SU-DHL-6 (cell line): ENCODE measurements around the gene KIR3DL2.
"Not testable (repeated sequence)": the region's sequence is repeated elsewhere in the genome, so short reads cannot be mapped to it uniquely, and the experiment has no call there.

Experiments
- H2AFZ ChIP-seq: fragments of 200-600 bp; sonication (generic); 2 replicates; pipeline ENCODE4 v1.6.1; 2014; ENCODE audit warnings: low read depth, mild to moderate bottlenecking, moderate library complexity, mixed read lengths, antibody characterized with exemption, low read length; ENCODE audit not compliant: severe bottlenecking
- H3F3A ChIP-seq: fragments of 200-600 bp; shearing (Covaris generic); 2 replicates; pipeline ENCODE4 v1.6.0; 2016; ENCODE audit warnings: antibody characterized with exemption, mild to moderate bottlenecking; ENCODE audit not compliant: insufficient read depth
- H3K27ac ChIP-seq: fragments of 200-600 bp; sonication (generic); 2 replicates; pipeline ENCODE4 v1.5.1; 2016; ENCODE audit warnings: low read depth, mild to moderate bottlenecking, low read length, moderate library complexity, mixed read lengths
- H3K27me3 ChIP-seq: fragments of 200-600 bp; sonication (generic), shearing (Covaris generic); 2 replicates; pipeline ENCODE4 v1.6.0; 2014; ENCODE audit warnings: mild to moderate bottlenecking, low read length
- H3K36me3 ChIP-seq: fragments of 200-600 bp; sonication (generic); 2 replicates; pipeline ENCODE4 v1.6.1; 2014; ENCODE audit warnings: mild to moderate bottlenecking, low read length, mixed read lengths
- H3K4me2 ChIP-seq: fragments of 300-600, 200-600 bp; shearing (Covaris generic), sonication (generic); 2 replicates; pipeline ENCODE4 v1.6.0; 2014; ENCODE audit warnings: low read length, low read depth, mild to moderate bottlenecking; ENCODE audit not compliant: poor library complexity, severe bottlenecking
- H3K4me3 ChIP-seq: fragments of 200-600 bp; sonication (generic); 2 replicates; pipeline ENCODE4 v1.5.1; 2014; ENCODE audit warnings: antibody characterized with exemption, low read length, mild to moderate bottlenecking, mixed read lengths; ENCODE audit not compliant: insufficient read depth, poor library complexity, severe bottlenecking
- H3K79me2 ChIP-seq: fragments of 200-600 bp; sonication (generic); 2 replicates; pipeline ENCODE4 v1.6.1; 2014; ENCODE audit warnings: mild to moderate bottlenecking, low read length, moderate library complexity; ENCODE audit not compliant: insufficient read depth
- H3K9ac ChIP-seq: fragments of 200-600 bp; sonication (generic); 2 replicates; pipeline ENCODE4 v1.7.0; 2014; ENCODE audit warnings: mild to moderate bottlenecking, low read length
- H3K9me2 ChIP-seq: fragments of 200-600 bp; sonication (generic); replicated peaks from 2 replicates; pipeline ENCODE4 v1.6.1; 2014; ENCODE audit warnings: low read length; ENCODE audit not compliant: insufficient read depth
- H3K9me3 ChIP-seq: fragments of 200-600 bp; sonication (generic); 2 replicates; pipeline ENCODE4 v1.6.1; 2014; ENCODE audit warnings: low read length, mixed read lengths; ENCODE audit not compliant: insufficient read depth
- H4K20me1 ChIP-seq: fragments of 200-600 bp; sonication (generic); 2 replicates; pipeline ENCODE4 v1.6.1; 2014; ENCODE audit warnings: low read depth, mild to moderate bottlenecking, antibody characterized with exemption, low read length, moderate library complexity, mixed read lengths
- EZH2phosphoT487 ChIP-seq: fragments of 200-600 bp; sonication (generic), shearing (Covaris generic); conservative IDR thresholded peaks from 2 replicates; pipeline ENCODE4 v1.6.1; 2018; ENCODE audit warnings: mild to moderate bottlenecking, antibody characterized with exemption, low read length, moderate library complexity, mixed read lengths
- TF ChIP-seq, protein P1 (sequence below): fragments of 200-600 bp; sonication (generic); IDR thresholded peaks from one replicate; pipeline ENCODE4 v1.5.1; 2017; ENCODE audit warnings: antibody characterized with exemption, mild to moderate bottlenecking, low read length, moderate library complexity; ENCODE audit not compliant: insufficient read depth, poor library complexity, severe bottlenecking

Gene KIR3DL2

GRCh38 chr19:54888239-54888638 is 38.0 kb downstream of the KIR3DL2 start:
- Histone ChIP-seq H3K36me3 (no peaks in the 10 kb centered on the region), H3K4me2 (no peak overlapping the region), H3K27ac (no peak overlapping the region), H3K9ac (no peak overlapping the region), H3K27me3 (no peaks in the 10 kb centered on the region), H3K9me2 (no peaks in the 10 kb centered on the region), H3K9me3 (no peaks in the 10 kb centered on the region), H3F3A (no peaks in the 10 kb centered on the region), H3K4me3 (no peak overlapping the region), H3K79me2 (no peaks in the 10 kb centered on the region), H4K20me1 (no peaks in the 10 kb centered on the region), H2AFZ (no peak overlapping the region)
- no peak for TF ChIP-seq EZH2phosphoT487
- TF ChIP-seq, protein P1, sequence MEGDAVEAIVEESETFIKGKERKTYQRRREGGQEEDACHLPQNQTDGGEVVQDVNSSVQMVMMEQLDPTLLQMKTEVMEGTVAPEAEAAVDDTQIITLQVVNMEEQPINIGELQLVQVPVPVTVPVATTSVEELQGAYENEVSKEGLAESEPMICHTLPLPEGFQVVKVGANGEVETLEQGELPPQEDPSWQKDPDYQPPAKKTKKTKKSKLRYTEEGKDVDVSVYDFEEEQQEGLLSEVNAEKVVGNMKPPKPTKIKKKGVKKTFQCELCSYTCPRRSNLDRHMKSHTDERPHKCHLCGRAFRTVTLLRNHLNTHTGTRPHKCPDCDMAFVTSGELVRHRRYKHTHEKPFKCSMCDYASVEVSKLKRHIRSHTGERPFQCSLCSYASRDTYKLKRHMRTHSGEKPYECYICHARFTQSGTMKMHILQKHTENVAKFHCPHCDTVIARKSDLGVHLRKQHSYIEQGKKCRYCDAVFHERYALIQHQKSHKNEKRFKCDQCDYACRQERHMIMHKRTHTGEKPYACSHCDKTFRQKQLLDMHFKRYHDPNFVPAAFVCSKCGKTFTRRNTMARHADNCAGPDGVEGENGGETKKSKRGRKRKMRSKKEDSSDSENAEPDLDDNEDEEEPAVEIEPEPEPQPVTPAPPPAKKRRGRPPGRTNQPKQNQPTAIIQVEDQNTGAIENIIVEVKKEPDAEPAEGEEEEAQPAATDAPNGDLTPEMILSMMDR, result no peak

DNA sequence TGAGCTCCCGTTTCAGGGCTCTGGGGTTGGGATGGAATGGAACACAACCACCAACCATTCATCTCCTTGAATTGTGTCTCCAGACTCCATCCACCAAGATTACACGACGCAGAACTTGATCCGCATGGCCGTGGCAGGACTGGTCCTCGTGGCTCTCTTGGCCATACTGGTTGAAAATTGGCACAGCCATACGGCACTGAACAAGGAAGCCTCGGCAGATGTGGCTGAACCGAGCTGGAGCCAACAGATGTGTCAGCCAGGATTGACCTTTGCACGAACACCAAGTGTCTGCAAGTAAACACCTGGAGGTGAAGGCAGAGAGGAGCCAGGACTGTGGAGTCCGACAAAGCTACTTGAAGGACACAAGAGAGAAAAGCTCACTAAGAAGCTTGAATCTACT is 39.3 kb downstream of the KIR3DL2 start:
- no peaks in the 10 kb centered on the region for H3F3A ChIP-seq
- H3K27me3 ChIP-seq, result no peaks in the 10 kb centered on the region
- no peak overlapping the region for H3K4me2 ChIP-seq

DNA sequence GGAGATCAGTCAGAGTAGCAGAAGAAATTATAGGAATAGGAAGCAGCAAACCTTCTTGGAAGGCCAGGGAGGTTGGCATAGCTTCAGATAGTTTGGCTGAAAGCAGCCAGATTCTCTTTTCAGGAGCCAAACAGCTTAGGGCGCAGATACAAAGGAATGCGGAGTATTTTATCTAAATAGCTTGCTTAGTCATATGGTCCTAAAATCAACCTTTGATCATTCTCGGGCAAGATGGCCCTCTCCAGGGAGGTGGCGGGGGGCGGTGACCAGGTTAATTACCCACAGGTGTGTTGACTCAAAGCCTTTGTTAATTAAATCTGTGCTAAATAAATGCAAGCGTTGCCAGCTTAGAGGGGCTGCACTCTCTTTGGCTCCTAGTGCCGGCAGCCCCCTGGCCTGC is 43.2 kb downstream of the KIR3DL2 start:
- Histone ChIP-seq H4K20me1 (no peaks in the 10 kb centered on the region), H3F3A (no peaks in the 10 kb centered on the region), H2AFZ (no peak overlapping the region), H3K4me3 (no peak overlapping the region), H3K36me3 (no peaks in the 10 kb centered on the region), H3K9ac (no peak overlapping the region), H3K9me2 (no peaks in the 10 kb centered on the region), H3K27me3 (no peaks in the 10 kb centered on the region), H3K79me2 (no peaks in the 10 kb centered on the region), H3K9me3 (no peaks in the 10 kb centered on the region), H3K27ac (no peak overlapping the region), H3K4me2 (no peak overlapping the region)
- no peak for TF ChIP-seq EZH2phosphoT487
- TF ChIP-seq, protein P1, result no peak

More for the DNA sequence above, 39.3 kb downstream of the KIR3DL2 start:
- H2AFZ ChIP-seq, result no peak overlapping the region
- no peak overlapping the region for H3K4me3 ChIP-seq
- no peaks in the 10 kb centered on the region for H3K79me2 ChIP-seq
- H4K20me1 ChIP-seq, result no peaks in the 10 kb centered on the region
- no peaks in the 10 kb centered on the region for H3K36me3 ChIP-seq
- no peak for TF ChIP-seq EZH2phosphoT487
- TF ChIP-seq, protein P1, result no peak
- H3K9me3 ChIP-seq, result no peaks in the 10 kb centered on the region
- no peak overlapping the region for H3K27ac ChIP-seq
- H3K9ac ChIP-seq, result no peak overlapping the region
- H3K9me2 ChIP-seq, result no peaks in the 10 kb centered on the region

GRCh38 chr19:54894106-54894505 is 43.9 kb downstream of the KIR3DL2 start:
- not testable (repeated sequence) for H3K9me2 ChIP-seq, H3K27me3 ChIP-seq, H3K79me2 ChIP-seq, H3K27ac ChIP-seq, H2AFZ ChIP-seq, H3F3A ChIP-seq, H3K4me3 ChIP-seq, H3K36me3 ChIP-seq, H3K9me3 ChIP-seq, H3K4me2 ChIP-seq, H4K20me1 ChIP-seq, H3K9ac ChIP-seq
